T-helper 2 cell (primary cell): ENCODE measurements around the gene RXFP2.
A peak's percentile ranks its signal among the peaks of the same experiment; 100 is the strongest.

Experiments
- DNase-seq, 5 experiments: peaks; one replicate each; pipeline versions ENCODE4 v3.0.0 to v3.0.0-alpha.2; 2012 to 2022

Gene RXFP2

GRCh38 chr13:31827707-31828106, 88.4 kb downstream of the RXFP2 start:
- DNase-seq, result no peak

GRCh38 chr13:31835932-31836331, 96.6 kb downstream of the RXFP2 start:
- no peak for DNase-seq

- DNase-seq, result no peak
These were observed 103.7 kb downstream of the RXFP2 start for GRCh38 chr13:31843044-31843443.

- DNase-seq, result peak; percentile 48 to 79 (median 58)
These were observed 107.0 kb downstream of the RXFP2 start for GRCh38 chr13:31846182-31846938.

- peak in 1 of 5 experiments; percentile 12 for DNase-seq
These were observed 107.8 kb downstream of the RXFP2 start for GRCh38 chr13:31846961-31847752.

GRCh38 chr13:31848621-31849020, 109.3 kb downstream of the RXFP2 start:
- no peak for DNase-seq

GRCh38 chr13:31849206-31849605, 109.9 kb downstream of the RXFP2 start:
- no peak for DNase-seq

GRCh38 chr13:31850041-31850555, 110.8 kb downstream of the RXFP2 start:
- no peak for DNase-seq

- DNase-seq, result no peak
These were observed 111.9 kb downstream of the RXFP2 start for GRCh38 chr13:31851216-31851615.
